SW480 (cell line): ENCODE results near the gene SLC39A3.

ENCODE experiments used
- DNase-seq: peaks from one replicate; pipeline ENCODE4 v3.0.0-alpha.2; 2016; ENCODE audit warnings: low spot score

SLC39A3 gene

GRCh38 chr19:2703077-2703437, 36.8 kb downstream of the SLC39A3 start:
- DNase-seq = no peak

- peak; percentile 56 for DNase-seq
Observed at GRCh38 chr19:2702170-2703076, 37.4 kb downstream of the SLC39A3 start, which contains the start of gene GNG7. GNG7 (minus strand) TSS chr19:2702694; CDS start chr19:2520688, 182,006 bp downstream.

- DNase-seq = no peak
Observed at GRCh38 chr19:2701361-2702169, 38.3 kb downstream of the SLC39A3 start.

- DNase-seq = no peak
Observed at GRCh38 chr19:2700660-2701360, 39.0 kb downstream of the SLC39A3 start.

- DNase-seq = peak; percentile 31
Observed at GRCh38 chr19:2699413-2700140, 40.2 kb downstream of the SLC39A3 start.

GRCh38 chr19:2694196-2694595, 45.6 kb downstream of the SLC39A3 start:
- DNase-seq = no peak

- DNase-seq = no peak
Observed at GRCh38 chr19:2693492-2694160, 46.2 kb downstream of the SLC39A3 start.

- DNase-seq = no peak
Observed at GRCh38 chr19:2691951-2692350, 47.9 kb downstream of the SLC39A3 start.

GRCh38 chr19:2690856-2691255, 49.0 kb downstream of the SLC39A3 start:
- no peak for DNase-seq

GRCh38 chr19:2686360-2686759, 53.5 kb downstream of the SLC39A3 start:
- DNase-seq = no peak

GRCh38 chr19:2685204-2685704, 54.6 kb downstream of the SLC39A3 start:
- no peak for DNase-seq

- no peak for DNase-seq
Observed at GRCh38 chr19:2683430-2684003, 56.3 kb downstream of the SLC39A3 start.
